ENCODE data around the gene KRTAP1-1.

- no peak for TF ChIP-seq POLR2A (IDR thresholded peaks at IDR 0.05; ENCODE audit: low read depth, low read length)
- no peak for TF ChIP-seq CTCF (conservative IDR thresholded peaks at IDR 0.05; ENCODE audit: low read depth, low read length)
- TF ChIP-seq RAD21 (IDR thresholded peaks at IDR 0.05; ENCODE audit: low read length), result no peak
- no peak for TF ChIP-seq CEBPB (IDR thresholded peaks at IDR 0.05; ENCODE audit: low read depth, low read length)
- TF ChIP-seq BHLHE40 (IDR thresholded peaks at IDR 0.05; ENCODE audit: low read depth, low read length), result no peak
- no peak for TF ChIP-seq RFX5 (IDR thresholded peaks at IDR 0.05; ENCODE audit: low read depth, low read length)
- TF ChIP-seq FOS (IDR thresholded peaks at IDR 0.05; ENCODE audit: low read depth, low read length), result no peak
- TF ChIP-seq MXI1 (IDR thresholded peaks at IDR 0.05; ENCODE audit: borderline replicate concordance, low read depth, low read length), result no peak
- TF ChIP-seq ELK1 (IDR thresholded peaks at IDR 0.05; ENCODE audit: borderline replicate concordance, low read depth, low read length), result no peak
- TF ChIP-seq, protein P1, sequence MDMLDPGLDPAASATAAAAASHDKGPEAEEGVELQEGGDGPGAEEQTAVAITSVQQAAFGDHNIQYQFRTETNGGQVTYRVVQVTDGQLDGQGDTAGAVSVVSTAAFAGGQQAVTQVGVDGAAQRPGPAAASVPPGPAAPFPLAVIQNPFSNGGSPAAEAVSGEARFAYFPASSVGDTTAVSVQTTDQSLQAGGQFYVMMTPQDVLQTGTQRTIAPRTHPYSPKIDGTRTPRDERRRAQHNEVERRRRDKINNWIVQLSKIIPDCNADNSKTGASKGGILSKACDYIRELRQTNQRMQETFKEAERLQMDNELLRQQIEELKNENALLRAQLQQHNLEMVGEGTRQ (IDR thresholded peaks at IDR 0.05; ENCODE audit: low read depth, low read length), result no peak
- no peak for TF ChIP-seq MAFK (IDR thresholded peaks at IDR 0.05; ENCODE audit: low read depth, low read length)
Observed at GRCh38 chr17:41058741-41059140, 17.5 kb upstream of the KRTAP1-1 start.
